Measurements from ENCODE around the gene GOLGA7B.

The GOLGA7B gene

DNA sequence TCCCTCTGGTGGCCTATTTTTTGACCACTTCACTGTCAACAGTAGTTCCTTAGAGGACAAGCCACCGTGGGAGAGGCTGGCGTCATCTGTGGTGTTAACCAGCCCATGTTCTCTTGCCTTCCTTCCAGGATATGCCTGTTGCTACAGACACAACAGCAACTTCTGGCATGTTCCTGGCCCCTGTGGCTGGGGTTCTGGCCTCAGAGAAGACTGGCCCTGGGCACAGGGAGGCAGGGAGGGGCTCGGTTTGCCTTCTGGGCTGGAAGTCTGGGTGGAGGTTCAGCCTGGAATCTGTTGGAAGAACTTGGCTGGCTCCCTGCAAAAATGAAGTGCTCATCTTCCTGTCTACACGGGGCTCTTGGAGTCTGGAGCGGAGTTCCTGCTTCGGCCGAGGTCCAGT lies 25.7 kb downstream of the GOLGA7B start (continued):
- TF ChIP-seq, protein P1, sequence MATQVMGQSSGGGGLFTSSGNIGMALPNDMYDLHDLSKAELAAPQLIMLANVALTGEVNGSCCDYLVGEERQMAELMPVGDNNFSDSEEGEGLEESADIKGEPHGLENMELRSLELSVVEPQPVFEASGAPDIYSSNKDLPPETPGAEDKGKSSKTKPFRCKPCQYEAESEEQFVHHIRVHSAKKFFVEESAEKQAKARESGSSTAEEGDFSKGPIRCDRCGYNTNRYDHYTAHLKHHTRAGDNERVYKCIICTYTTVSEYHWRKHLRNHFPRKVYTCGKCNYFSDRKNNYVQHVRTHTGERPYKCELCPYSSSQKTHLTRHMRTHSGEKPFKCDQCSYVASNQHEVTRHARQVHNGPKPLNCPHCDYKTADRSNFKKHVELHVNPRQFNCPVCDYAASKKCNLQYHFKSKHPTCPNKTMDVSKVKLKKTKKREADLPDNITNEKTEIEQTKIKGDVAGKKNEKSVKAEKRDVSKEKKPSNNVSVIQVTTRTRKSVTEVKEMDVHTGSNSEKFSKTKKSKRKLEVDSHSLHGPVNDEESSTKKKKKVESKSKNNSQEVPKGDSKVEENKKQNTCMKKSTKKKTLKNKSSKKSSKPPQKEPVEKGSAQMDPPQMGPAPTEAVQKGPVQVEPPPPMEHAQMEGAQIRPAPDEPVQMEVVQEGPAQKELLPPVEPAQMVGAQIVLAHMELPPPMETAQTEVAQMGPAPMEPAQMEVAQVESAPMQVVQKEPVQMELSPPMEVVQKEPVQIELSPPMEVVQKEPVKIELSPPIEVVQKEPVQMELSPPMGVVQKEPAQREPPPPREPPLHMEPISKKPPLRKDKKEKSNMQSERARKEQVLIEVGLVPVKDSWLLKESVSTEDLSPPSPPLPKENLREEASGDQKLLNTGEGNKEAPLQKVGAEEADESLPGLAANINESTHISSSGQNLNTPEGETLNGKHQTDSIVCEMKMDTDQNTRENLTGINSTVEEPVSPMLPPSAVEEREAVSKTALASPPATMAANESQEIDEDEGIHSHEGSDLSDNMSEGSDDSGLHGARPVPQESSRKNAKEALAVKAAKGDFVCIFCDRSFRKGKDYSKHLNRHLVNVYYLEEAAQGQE (tag by site-specific recombination; IDR thresholded peaks at IDR 0.05), result no peak
- no peak for TF ChIP-seq BCL11A (tag by site-specific recombination; IDR thresholded peaks at IDR 0.05; ENCODE audit: low read depth)
- TF ChIP-seq ZNF202 (tag by site-specific recombination; IDR thresholded peaks at IDR 0.05; ENCODE audit: borderline replicate concordance), result no peak
- TF ChIP-seq, protein P2, sequence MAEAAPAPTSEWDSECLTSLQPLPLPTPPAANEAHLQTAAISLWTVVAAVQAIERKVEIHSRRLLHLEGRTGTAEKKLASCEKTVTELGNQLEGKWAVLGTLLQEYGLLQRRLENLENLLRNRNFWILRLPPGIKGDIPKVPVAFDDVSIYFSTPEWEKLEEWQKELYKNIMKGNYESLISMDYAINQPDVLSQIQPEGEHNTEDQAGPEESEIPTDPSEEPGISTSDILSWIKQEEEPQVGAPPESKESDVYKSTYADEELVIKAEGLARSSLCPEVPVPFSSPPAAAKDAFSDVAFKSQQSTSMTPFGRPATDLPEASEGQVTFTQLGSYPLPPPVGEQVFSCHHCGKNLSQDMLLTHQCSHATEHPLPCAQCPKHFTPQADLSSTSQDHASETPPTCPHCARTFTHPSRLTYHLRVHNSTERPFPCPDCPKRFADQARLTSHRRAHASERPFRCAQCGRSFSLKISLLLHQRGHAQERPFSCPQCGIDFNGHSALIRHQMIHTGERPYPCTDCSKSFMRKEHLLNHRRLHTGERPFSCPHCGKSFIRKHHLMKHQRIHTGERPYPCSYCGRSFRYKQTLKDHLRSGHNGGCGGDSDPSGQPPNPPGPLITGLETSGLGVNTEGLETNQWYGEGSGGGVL (tag by site-specific recombination; IDR thresholded peaks at IDR 0.05), result no peak
- TF ChIP-seq ZNF585B (tag by site-specific recombination; IDR thresholded peaks at IDR 0.05), result no peak
- no peak for TF ChIP-seq ZNF510 (tag by site-specific recombination; IDR thresholded peaks at IDR 0.05; ENCODE audit: insufficient replicate concordance)
- TF ChIP-seq ZNF423 (tag by site-specific recombination; IDR thresholded peaks at IDR 0.05), result no peak
- TF ChIP-seq ZBTB17 (tag by site-specific recombination; IDR thresholded peaks at IDR 0.05), result no peak
- TF ChIP-seq, protein P3, sequence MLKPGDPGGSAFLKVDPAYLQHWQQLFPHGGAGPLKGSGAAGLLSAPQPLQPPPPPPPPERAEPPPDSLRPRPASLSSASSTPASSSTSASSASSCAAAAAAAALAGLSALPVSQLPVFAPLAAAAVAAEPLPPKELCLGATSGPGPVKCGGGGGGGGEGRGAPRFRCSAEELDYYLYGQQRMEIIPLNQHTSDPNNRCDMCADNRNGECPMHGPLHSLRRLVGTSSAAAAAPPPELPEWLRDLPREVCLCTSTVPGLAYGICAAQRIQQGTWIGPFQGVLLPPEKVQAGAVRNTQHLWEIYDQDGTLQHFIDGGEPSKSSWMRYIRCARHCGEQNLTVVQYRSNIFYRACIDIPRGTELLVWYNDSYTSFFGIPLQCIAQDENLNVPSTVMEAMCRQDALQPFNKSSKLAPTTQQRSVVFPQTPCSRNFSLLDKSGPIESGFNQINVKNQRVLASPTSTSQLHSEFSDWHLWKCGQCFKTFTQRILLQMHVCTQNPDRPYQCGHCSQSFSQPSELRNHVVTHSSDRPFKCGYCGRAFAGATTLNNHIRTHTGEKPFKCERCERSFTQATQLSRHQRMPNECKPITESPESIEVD (tag by site-specific recombination; IDR thresholded peaks at IDR 0.05), result no peak

DNA sequence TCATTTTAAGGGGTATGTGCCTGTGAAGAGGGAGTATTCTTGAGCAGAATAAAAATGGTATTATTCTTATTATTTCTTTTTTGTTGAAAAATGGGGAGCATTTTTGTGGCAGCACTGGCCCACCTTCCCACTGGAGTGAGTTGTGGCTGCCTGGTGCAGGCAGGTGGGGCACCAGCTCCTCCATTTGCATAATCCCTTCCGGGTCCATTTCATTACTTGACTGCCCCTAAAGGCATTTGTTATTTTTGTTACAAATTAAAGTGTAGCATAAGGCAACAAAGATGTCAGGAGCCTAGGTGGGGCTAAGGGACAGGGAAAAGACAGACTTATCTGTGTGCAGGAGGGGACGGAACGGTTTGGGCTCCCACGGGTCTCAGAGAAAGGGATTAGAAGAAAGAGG lies 26.8 kb downstream of the GOLGA7B start:
- ChIA-PET CTCF (interaction anchor here (0.7 to 2.0 kb wide), 2 partner anchors 18 to 84 kb away, joined by 3 to 7 read pairs; no protein-coding TSS in a partner anchor), POLR2A (interaction anchor here (0.6 to 1.6 kb wide), 2 partner anchors 13 to 98 kb away, joined by 3 to 5 read pairs; no protein-coding TSS in a partner anchor)
- 0 out of 2 replicates have a peak, but pooled peaks cover 2% of the 10 kb centered on the region for H3K4me1 ChIP-seq (ENCODE audit: control insufficient read depth, insufficient read depth, low read length)
- H3K9me3 ChIP-seq (ENCODE audit: control insufficient read depth, insufficient read depth, low read depth, low read length), result no peaks in the 10 kb centered on the region
- H3K4me3 ChIP-seq (ENCODE audit: low read depth, low read length), result no peak overlapping the region
- H3K27ac ChIP-seq (ENCODE audit: extremely low read depth, low read depth, low read length), result no peak overlapping the region
- TF ChIP-seq ZBTB20 (tag by site-specific recombination; IDR thresholded peaks at IDR 0.05), result no peak
- TF ChIP-seq, protein P4, sequence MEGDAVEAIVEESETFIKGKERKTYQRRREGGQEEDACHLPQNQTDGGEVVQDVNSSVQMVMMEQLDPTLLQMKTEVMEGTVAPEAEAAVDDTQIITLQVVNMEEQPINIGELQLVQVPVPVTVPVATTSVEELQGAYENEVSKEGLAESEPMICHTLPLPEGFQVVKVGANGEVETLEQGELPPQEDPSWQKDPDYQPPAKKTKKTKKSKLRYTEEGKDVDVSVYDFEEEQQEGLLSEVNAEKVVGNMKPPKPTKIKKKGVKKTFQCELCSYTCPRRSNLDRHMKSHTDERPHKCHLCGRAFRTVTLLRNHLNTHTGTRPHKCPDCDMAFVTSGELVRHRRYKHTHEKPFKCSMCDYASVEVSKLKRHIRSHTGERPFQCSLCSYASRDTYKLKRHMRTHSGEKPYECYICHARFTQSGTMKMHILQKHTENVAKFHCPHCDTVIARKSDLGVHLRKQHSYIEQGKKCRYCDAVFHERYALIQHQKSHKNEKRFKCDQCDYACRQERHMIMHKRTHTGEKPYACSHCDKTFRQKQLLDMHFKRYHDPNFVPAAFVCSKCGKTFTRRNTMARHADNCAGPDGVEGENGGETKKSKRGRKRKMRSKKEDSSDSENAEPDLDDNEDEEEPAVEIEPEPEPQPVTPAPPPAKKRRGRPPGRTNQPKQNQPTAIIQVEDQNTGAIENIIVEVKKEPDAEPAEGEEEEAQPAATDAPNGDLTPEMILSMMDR (tag by site-specific recombination; IDR thresholded peaks at IDR 0.05), result peak; percentile 48; the same call in 1 of the 2 replicates
- H3K36me3 ChIP-seq (ENCODE audit: control insufficient read depth in 2 of 2, insufficient read depth in 1 of 2, low read length in 2 of 2), result no peaks in the 10 kb centered on the region

DNA sequence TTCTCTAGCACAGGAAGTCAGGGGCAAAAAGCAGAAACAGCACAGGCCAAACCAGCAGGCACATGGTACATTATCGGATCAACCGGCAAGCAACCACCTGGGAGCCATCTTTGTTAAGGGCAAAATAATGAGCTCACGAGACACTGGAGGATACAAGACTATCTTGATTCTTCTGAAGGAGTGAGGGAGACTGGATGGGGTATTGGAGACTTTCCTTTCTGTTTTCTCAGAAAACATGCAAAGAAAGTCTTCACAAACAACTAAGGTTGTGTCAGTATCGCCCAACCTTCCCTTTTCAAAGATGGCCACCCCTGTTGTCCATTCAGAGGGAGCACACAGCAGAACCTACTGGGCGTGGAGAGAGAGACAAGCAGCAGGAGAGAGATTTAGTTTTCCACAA lies 29.6 kb downstream of the GOLGA7B start:
- Histone ChIP-seq H3K27ac (ENCODE audit: extremely low read depth, low read depth, low read length) (no peak overlapping the region), H3K4me1 (ENCODE audit: control insufficient read depth, insufficient read depth, low read length) (0 out of 2 replicates have a peak, but pooled peaks cover 2% of the 10 kb centered on the region), H3K36me3 (ENCODE audit: control insufficient read depth in 2 of 2, insufficient read depth in 1 of 2, low read length in 2 of 2) (no peaks in the 10 kb centered on the region), H3K4me3 (ENCODE audit: low read depth, low read length) (no peak overlapping the region), H3K9me3 (ENCODE audit: control insufficient read depth, insufficient read depth, low read depth, low read length) (no peaks in the 10 kb centered on the region)
- TF ChIP-seq BCL11A (tag by site-specific recombination; IDR thresholded peaks at IDR 0.05; ENCODE audit: low read depth) (no peak), TRIM28 (IDR thresholded peaks at IDR 0.05; ENCODE audit: borderline replicate concordance, low read length) (no peak), ZBTB17 (tag by site-specific recombination; IDR thresholded peaks at IDR 0.05) (peak; percentile 41; the same call in 1 of the 2 replicates), KLF7 (tag by site-specific recombination; IDR thresholded peaks at IDR 0.05; ENCODE audit: borderline replicate concordance) (no peak), YY1 (tag by site-specific recombination; IDR thresholded peaks at IDR 0.05) (peak; percentile 79)
- TF ChIP-seq, protein P5, sequence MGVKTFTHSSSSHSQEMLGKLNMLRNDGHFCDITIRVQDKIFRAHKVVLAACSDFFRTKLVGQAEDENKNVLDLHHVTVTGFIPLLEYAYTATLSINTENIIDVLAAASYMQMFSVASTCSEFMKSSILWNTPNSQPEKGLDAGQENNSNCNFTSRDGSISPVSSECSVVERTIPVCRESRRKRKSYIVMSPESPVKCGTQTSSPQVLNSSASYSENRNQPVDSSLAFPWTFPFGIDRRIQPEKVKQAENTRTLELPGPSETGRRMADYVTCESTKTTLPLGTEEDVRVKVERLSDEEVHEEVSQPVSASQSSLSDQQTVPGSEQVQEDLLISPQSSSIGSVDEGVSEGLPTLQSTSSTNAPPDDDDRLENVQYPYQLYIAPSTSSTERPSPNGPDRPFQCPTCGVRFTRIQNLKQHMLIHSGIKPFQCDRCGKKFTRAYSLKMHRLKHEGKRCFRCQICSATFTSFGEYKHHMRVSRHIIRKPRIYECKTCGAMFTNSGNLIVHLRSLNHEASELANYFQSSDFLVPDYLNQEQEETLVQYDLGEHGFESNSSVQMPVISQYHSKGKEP (tag by site-specific recombination; IDR thresholded peaks at IDR 0.05), result no peak
- TF ChIP-seq, protein P6, sequence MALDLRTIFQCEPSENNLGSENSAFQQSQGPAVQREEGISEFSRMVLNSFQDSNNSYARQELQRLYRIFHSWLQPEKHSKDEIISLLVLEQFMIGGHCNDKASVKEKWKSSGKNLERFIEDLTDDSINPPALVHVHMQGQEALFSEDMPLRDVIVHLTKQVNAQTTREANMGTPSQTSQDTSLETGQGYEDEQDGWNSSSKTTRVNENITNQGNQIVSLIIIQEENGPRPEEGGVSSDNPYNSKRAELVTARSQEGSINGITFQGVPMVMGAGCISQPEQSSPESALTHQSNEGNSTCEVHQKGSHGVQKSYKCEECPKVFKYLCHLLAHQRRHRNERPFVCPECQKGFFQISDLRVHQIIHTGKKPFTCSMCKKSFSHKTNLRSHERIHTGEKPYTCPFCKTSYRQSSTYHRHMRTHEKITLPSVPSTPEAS (tag by site-specific recombination; IDR thresholded peaks at IDR 0.05), result no peak
- TF ChIP-seq, protein P7, sequence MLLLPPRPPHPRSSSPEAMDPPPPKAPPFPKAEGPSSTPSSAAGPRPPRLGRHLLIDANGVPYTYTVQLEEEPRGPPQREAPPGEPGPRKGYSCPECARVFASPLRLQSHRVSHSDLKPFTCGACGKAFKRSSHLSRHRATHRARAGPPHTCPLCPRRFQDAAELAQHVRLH (tag by site-specific recombination; IDR thresholded peaks at IDR 0.05), result peak; percentile 50; the same call in 1 of the 2 replicates
- ChIA-PET CTCF (interaction anchor here (1.1 to 1.5 kb wide), 2 partner anchors 10 to 87 kb away, joined by 4 read pairs; no protein-coding TSS in a partner anchor), POLR2A (no interaction called here)

Measured in HEK293 (cell line).